Heart left ventricle (tissue), 16 donors: Measurements from ENCODE around the gene CHCHD6. TPM values are rescaled to one million over a fixed set of nuclear protein-coding genes. Genes with fewer than 3 reads are reported as not detected.

ENCODE experiments used
- ATAC-seq, 4 donors: fragments of 200-7000 bp; cut with Tn5 transposase; one replicate each; pipeline ENCODE4 v1.9.1; 2020 to 2022; ENCODE audit warnings: moderate library complexity in 4 of 4, mild to moderate bottlenecking in 3 of 4, moderate number of reproducible peaks in 1 of 4
- DNase-seq, 5 donors: peaks; one replicate each; pipeline ENCODE4 v3.0.0-alpha.2; 2020
- H3K27ac ChIP-seq, 12 donors: fragments of 200-600 bp; sonication (generic) in 4 of 12; one replicate each; pipeline versions ENCODE4 v1.5.0 to v1.8.0; 2016 to 2022; ENCODE audit warnings: mild to moderate bottlenecking in 2 of 12
- H3K27me3 ChIP-seq, 9 donors: fragments of 200-600 bp; sonication (generic) in 2 of 9; one replicate each; pipeline versions ENCODE4 v1.5.1 to v1.8.0; 2016 to 2022; ENCODE audit warnings: mild to moderate bottlenecking in 3 of 9
- H3K36me3 ChIP-seq, 9 donors: fragments of 200-600 bp; sonication (generic) in 2 of 9; one replicate each; pipeline versions ENCODE4 v1.5.0 to v1.8.0; 2018 to 2022; ENCODE audit warnings: mild to moderate bottlenecking in 2 of 9
- H3K4me1 ChIP-seq, 12 donors: fragments of 200-600 bp; sonication (generic) in 4 of 12; one replicate each; pipeline versions ENCODE4 v1.5.0 to v1.8.0; 2016 to 2022; ENCODE audit warnings: mild to moderate bottlenecking in 3 of 12
- H3K4me3 ChIP-seq, 12 donors: fragments of 200-600 bp; sonication (generic) in 4 of 12; one replicate each; pipeline versions ENCODE4 v1.5.0 to v1.8.0; 2017 to 2022; ENCODE audit warnings: mild to moderate bottlenecking in 9 of 12, moderate library complexity in 4 of 12
- H3K9me3 ChIP-seq, 12 donors: fragments of 200-600 bp; sonication (generic) in 4 of 12; one replicate each; pipeline versions ENCODE4 v1.5.0 to v1.8.0; 2016 to 2022; ENCODE audit warnings: mild to moderate bottlenecking in 1 of 12
- POLR2A ChIP-seq, 2 donors: fragments of 450-650 bp; IDR thresholded peaks; one replicate each; pipeline ENCODE4 v1.6.1; 2017; ENCODE audit warnings: antibody characterized with exemption in 2 of 2, mild to moderate bottlenecking in 2 of 2, moderate library complexity in 2 of 2
- WGBS, 4 donors: extraction: QIAGEN DNeasy Blood & Tissue Kit in 2 of 4; methylation state at CpG; one replicate each; pipeline versions ENCODE4 v1.1.5 to v1.1.7; 2013 to 2018; 5-methylcytosine and 5-hydroxymethylcytosine counted together
- intact Hi-C, 10 donors: fragments of 100-400 bp; cut with DNase I; formaldehyde crosslinking; loops; one replicate each; pipeline versions ENCODE4 v1.11.1 to v1.14.2; 2022
- polyA plus RNA-seq, 2 donors: library from polyadenylated mRNA; stranded (reverse); fragments of 200-250 nt; gene quantifications; one replicate each; pipeline ENCODE4 v1.2.3, GENCODE V29; 2013
- total RNA-seq, 9 donors: library from RNA; depleted of rRNA in 2 of 9; stranded (reverse); fragments of >200 nt in 2 of 9; fragmentation: NEBNext Ultra II Directional in 3 of 9; extraction: Animal tissue kit (Norgen Biotek cat#: 25700) in 3 of 9; gene quantifications; one replicate each; pipeline versions ENCODE4 v1.1.0 to v1.2.4, GENCODE V29; 2016 to 2023
- TF ChIP-seq, protein P1 (sequence below), 12 donors: fragments of 200-600 bp; sonication (generic) in 4 of 12; IDR thresholded peaks; one replicate each; pipeline versions ENCODE4 v1.5.0 to v1.8.0; 2018 to 2022; ENCODE audit warnings: antibody characterized with exemption in 12 of 12, mild to moderate bottlenecking in 5 of 12
- donor health status: ischemic (EF 13 %, LVEDD 7.1; RV severe dilation, severe dysfunction).
- donor health status: healthy with polysubstance abuse.
- donor health status: DM: no; HTN: yes; CAD: no.
- donor health status: DM: no; HTN: no; CAD: no.
- donor health status: ischemic (EF 25% LVEDD 6.9; RV normal size, moderate dysfunction).
- donor health status: ischemic (EF 25% LVEDD 5.7; RV mildly dilated, moderate dysfunction).
- donor health status: healthy.
- donor health status: DM: yes; HTN: yes; CAD: no.
- donor health status: ischemic (EF 35%, LVEDD 5.7; RV mildly dilated, moderate dysfunction).
- donor health status: nonischemic (EF 11% LVEDD 7.7; RV severe dilation, severe dysfunction).
- donor health status: DM: yes; HTN: yes; CAD: no.
- donor health status: PGD.
- donor health status: ischemic (EF 29% LVEDD 5.4; RV normal size, mild dysfunction).
- donor health status: nonischemic (EF 23%, LVEDD 6.1; RV moderate dilation, normal function).

The CHCHD6 gene
- total and polyA plus RNA-seq, 11 donors, result 7.7 to 29.3 (median 11.6) TPM

- peaks cover 0 to 22% (median 7%) of the 10 kb centered on the region in 12 donors for H3K4me1 ChIP-seq
- ATAC-seq (no peak), DNase-seq (no peak)
- no peak for TF ChIP-seq POLR2A (IDR thresholded peaks at IDR 0.05)
- TF ChIP-seq, protein P1, sequence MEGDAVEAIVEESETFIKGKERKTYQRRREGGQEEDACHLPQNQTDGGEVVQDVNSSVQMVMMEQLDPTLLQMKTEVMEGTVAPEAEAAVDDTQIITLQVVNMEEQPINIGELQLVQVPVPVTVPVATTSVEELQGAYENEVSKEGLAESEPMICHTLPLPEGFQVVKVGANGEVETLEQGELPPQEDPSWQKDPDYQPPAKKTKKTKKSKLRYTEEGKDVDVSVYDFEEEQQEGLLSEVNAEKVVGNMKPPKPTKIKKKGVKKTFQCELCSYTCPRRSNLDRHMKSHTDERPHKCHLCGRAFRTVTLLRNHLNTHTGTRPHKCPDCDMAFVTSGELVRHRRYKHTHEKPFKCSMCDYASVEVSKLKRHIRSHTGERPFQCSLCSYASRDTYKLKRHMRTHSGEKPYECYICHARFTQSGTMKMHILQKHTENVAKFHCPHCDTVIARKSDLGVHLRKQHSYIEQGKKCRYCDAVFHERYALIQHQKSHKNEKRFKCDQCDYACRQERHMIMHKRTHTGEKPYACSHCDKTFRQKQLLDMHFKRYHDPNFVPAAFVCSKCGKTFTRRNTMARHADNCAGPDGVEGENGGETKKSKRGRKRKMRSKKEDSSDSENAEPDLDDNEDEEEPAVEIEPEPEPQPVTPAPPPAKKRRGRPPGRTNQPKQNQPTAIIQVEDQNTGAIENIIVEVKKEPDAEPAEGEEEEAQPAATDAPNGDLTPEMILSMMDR (IDR thresholded peaks at IDR 0.05), result no peak
- no peak overlapping the region for H3K27ac ChIP-seq
- H3K9me3 ChIP-seq, result no peaks in the 10 kb centered on the region
- no peak overlapping the region for H3K4me3 ChIP-seq
- 92 to 98% (median 98%) methylated on average over 1 of the region's 1 CpG; no CpG with 5 or more reads in 1 of the 4 donors for WGBS, 4 donors
- H3K27me3 ChIP-seq, result no peaks in the 10 kb centered on the region
- intact Hi-C loops, result no loop called here
- peaks cover 0 to 7% (median 0%) of the 10 kb centered on the region in 9 donors for H3K36me3 ChIP-seq
Observed at GRCh38 chr3:126867863-126868200, 163.8 kb downstream of the CHCHD6 start.

DNA sequence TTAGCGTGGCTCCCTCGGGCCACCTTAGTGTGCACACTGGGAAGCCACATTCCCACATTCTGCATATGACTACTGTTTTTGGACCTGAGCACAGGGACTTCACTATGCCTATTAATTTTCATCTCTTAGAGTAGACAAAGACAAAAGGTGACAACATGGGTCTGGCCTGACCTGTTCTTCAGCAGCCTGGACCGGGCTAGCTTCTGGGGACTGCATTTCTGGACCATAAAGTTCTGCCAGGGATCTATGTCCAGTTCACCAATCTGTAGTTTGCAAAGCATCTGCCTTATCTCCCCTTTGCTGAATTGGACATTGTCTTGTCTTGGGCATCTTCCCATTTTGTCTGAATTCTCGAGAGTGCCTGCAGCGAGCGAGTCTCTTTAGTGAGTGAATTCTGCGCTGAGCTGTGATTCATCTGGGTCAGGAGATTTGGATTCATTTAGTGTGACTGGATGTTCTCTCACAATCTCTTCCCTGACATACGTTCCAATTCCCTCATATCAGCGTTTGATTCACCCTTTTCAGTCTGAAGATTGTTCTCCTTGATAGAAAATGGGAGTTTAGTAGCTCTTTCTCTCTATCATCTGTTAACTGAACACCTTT lies 166.7 kb downstream of the CHCHD6 start:
- Histone ChIP-seq H3K27me3 (no peaks in the 10 kb centered on the region), H3K4me1 (peaks cover 0 to 21% (median 7%) of the 10 kb centered on the region in 12 donors), H3K27ac (no peak overlapping the region), H3K9me3 (no peaks in the 10 kb centered on the region), H3K36me3 (peaks cover 0 to 7% (median 0%) of the 10 kb centered on the region in 9 donors), H3K4me3 (no peak overlapping the region)
- intact Hi-C loops, result no loop called here
- WGBS, 4 donors, result 87 to 91% (median 89%) methylated on average over 9 of the region's 9 CpGs
- TF ChIP-seq, protein P1 (IDR thresholded peaks at IDR 0.05), result no peak
- TF ChIP-seq POLR2A (IDR thresholded peaks at IDR 0.05), result no peak
- peak in 3 of 4 donors; percentile 15 to 61 (median 21) for ATAC-seq
- DNase-seq, result no peak

- Histone ChIP-seq H3K4me3 (no peak overlapping the region), H3K36me3 (peaks cover 0 to 7% (median 0%) of the 10 kb centered on the region in 9 donors), H3K9me3 (no peaks in the 10 kb centered on the region), H3K27me3 (no peaks in the 10 kb centered on the region), H3K4me1 (peaks cover 0 to 4% (median under 1%) of the 10 kb centered on the region in 12 donors), H3K27ac (no peak overlapping the region)
- DNase-seq (no peak), ATAC-seq (no peak)
- intact Hi-C loops, result no loop called here
- 92 to 97% (median 95%) methylated on average over 10 of the region's 10 CpGs for WGBS, 4 donors
- TF ChIP-seq, protein P1 (IDR thresholded peaks at IDR 0.05), result no peak
- no peak for TF ChIP-seq POLR2A (IDR thresholded peaks at IDR 0.05)
Observed at GRCh38 chr3:126872701-126873342, 168.8 kb downstream of the CHCHD6 start.

GRCh38 chr3:126873416-126873815 lies 169.4 kb downstream of the CHCHD6 start:
- intact Hi-C loops, result no loop called here
- WGBS, 4 donors, result 100% methylated on average over 1 of the region's 1 CpG
- no peaks in the 10 kb centered on the region for H3K9me3 ChIP-seq
- peaks cover 0 to 7% (median 0%) of the 10 kb centered on the region in 9 donors for H3K36me3 ChIP-seq
- TF ChIP-seq POLR2A (IDR thresholded peaks at IDR 0.05), result no peak
- no peak for DNase-seq
- no peak overlapping the region for H3K27ac ChIP-seq
- peaks cover 0 to 4% (median 0%) of the 10 kb centered on the region in 12 donors for H3K4me1 ChIP-seq
- H3K27me3 ChIP-seq, result no peaks in the 10 kb centered on the region
- no peak overlapping the region for H3K4me3 ChIP-seq
- ATAC-seq, result no peak
